Left renal pelvis (tissue), 4 donors: ENCODE data around the gene SLC23A3. TPM values are rescaled to one million over a fixed set of nuclear protein-coding genes. Genes with fewer than 3 reads are reported as not detected.
A peak's percentile ranks its signal among the peaks of the same experiment; 100 is the strongest.

Experiments
- DNase-seq, 4 donors: peaks; one replicate each; pipeline ENCODE4 v3.0.0-alpha.2; 2013; ENCODE audit warnings: low read depth in 4 of 4, low spot score in 3 of 4
- polyA plus RNA-seq, 4 donors: library from polyadenylated mRNA; unstranded; fragments of 120-200 nt; gene quantifications; one replicate each; pipeline ENCODE4 v1.2.1, GENCODE V29; 2013; ENCODE audit not compliant: insufficient read length in 4 of 4

Gene SLC23A3
- polyA plus RNA-seq, 4 donors, result 1.2 to 24.8 (median 16.7) TPM

DNA sequence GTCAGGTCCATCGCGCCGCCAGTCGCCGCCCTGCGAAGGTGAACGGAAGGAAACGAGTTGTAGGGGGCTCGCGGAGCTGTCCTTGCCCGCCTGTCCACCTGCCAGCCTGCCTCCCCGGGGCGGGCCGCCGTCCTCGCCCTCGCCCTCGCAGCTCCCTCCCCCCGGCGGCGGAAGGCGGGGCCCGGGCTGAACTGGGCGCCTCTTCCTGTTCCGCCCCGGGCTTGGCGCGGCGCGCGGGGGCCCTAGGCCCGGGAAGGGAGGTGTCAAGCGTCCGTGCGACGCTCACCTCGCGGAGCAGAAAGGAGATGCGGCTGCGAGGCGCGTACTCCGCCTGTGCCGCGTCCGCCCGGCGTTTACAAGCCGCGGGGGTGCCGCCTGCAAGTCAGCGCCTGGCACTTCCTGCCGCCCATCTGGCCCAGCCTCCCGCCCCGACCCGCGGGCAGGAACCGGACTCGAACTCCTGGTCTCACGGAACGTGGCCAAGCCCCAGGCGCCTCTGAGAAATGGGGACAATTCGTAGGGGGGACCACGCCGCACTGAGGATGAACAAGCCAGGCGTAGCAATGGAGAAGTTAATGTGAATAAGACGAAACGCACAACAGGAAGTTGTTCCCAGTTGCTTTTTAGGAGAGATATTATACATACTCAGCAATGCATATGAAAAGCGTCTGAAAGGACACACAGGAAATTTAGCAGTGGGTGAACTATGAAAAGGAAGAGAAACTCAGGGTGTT lies 7.2 kb upstream of the SLC23A3 start, which contains the start of gene CNPPD1:
CNPPD1 (minus strand) TSS at position 108 of the 734 bp plus-strand sequence; CDS start at position 11, 97 bp downstream.
- DNase-seq, result peak in 2 of 4 donors; percentile 58 to 69

DNA sequence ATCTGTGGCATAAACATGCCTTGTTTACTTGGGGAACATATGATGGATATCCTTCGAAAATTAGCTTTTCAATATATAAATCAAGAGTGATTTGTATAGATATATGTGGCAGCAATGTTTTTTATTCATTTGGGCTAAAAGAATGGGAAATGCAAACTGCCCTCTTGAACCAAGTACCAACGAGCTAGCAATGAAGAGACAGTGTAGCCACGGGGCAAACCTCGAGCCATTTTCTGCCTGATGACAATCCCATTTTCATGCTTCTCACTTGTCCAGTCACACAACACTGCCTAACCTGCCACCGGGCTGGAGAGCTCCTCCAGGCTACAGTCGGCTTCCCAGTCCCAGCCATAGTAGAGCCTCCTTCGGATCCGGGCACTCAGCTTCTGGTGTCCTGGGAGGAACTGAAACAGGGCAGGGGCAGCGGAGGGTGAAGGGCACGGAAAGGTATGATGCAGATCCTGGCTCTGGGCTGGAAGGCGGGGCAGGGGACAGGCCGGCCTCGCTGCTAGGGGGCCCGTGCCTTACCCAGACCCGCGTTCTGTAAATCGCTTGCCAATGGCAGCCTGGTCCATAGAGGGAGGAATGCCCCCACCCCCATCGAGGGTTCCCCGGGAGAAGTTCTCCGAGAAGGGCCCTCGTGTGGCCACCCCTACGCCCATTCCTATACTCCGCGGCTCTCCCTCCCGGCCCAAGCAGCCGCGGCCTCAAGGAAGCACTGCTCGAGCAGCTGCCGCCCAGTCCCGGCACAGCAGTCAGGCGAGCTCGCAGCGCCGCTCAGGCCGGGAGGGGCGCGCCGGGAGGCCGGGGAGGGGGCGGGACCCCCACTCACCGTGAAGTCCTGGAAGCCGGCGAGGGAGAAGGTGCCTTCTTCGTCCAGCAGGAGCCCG lies 6.3 kb upstream of the SLC23A3 start:
- peak in 1 of 4 donors; percentile 15 for DNase-seq

GRCh38 chr2:219175486-219175885 lies 5.7 kb upstream of the SLC23A3 start:
- no peak for DNase-seq

DNA sequence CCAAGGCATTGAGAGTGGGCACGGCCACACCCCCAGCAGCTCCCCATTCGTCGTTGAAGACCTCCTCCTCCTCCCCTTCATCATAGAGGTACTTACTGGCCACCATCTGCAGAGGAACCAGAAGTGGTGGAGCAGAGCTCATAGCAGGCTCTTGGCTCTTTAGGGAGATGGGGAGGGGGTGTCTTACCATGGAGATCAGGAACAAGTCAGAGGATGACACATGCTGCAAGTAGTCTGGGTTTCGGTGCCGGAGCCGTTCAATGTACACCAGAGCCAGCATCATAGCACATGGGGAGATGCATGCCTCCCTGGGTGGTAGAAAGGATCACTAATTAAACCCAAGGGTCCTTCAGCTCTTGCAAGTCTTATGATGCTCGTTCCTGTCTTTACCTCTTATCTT lies 5.0 kb upstream of the SLC23A3 start:
- no peak for DNase-seq

DNA sequence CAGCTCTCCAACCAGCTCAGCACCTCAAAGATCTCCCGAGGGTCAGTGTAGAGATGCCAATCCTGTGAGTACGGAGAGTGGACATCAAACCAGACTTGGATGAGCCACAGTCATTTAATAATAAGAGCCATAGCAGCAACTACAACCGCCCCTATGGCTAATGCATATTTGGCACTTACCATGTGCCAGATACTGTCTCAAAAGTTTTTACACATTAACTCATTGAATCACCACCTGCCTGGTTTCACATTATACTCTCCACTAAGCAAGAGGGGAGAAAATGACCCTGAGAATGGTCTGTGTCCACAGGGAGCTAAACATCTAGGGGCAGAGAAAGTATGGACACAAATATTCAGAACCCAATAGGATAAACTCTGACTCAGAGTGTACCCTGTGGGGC lies 4.3 kb upstream of the SLC23A3 start:
- no peak for DNase-seq

DNA sequence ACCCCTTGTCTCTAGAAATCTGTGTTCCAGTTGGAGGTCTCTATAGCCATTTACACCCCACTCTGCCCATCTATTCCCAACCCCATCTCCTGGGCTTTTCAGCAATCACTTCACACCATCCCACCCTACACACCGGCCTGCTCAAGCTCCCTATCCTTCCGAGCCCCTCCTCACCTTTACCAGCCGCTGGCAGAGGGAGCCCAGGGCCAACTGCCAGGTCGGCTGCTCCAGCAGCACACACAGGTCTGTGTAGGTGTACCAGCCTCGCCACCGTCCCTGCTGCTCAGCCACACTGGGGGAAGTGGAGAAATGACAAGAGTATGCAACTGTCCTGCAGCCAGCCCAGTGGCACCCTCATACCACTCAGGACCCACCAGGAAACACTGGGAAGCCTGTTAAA lies 3.3 kb upstream of the SLC23A3 start:
- no peak for DNase-seq

DNA sequence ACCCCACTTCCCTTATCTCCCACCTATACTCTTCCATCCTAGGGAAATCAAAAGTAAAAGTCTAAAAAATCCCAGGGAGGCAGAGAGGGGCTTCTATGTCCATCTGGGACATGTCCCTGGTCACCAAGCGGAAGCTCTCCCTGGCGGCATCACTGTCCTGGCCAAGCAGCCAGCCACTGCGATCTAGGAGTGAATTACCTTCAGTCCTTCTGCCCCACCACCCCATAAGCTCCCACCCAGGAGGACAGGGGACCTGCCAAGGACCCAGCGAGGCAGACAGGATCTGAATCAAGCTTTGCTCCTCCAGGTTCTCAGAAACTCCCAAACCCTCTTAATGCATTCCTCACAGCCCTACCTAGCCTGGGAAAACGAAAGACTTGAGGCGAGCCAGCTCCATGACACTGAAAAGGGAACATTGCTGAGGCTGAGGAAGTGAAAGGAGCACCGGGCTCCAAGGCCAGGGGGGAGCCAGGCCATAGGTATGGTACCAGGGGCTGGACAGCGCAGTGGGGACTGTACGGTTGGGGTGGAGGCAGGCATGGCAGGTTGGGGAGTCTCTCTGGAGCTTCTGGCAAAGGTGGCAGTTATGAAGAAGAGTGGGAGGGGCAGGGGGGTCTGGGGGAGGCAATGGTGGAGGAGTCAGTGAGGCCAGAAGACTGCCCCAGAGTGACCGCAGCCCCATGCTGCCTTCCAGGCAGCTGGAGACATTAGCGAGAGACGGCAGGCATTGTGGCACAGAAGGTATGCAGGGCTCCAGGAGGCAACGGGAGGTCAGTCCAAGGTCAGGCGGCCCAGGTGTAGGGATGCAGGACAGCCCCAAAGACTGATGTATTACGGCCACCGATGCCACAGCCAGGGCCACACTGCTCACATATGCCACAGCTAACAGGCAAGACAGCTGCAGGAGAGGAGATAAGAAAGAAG lies 2.7 kb upstream of the SLC23A3 start:
- DNase-seq, result no peak

- no peak for DNase-seq
These were observed 1.4 kb upstream of the SLC23A3 start for GRCh38 chr2:219171231-219171651.

- DNase-seq, result no peak
These were observed 897 bp downstream of the SLC23A3 start for GRCh38 chr2:219168932-219169331.

- no peak for DNase-seq
These were observed 1.3 kb downstream of the SLC23A3 start for GRCh38 chr2:219168526-219168925.

DNA sequence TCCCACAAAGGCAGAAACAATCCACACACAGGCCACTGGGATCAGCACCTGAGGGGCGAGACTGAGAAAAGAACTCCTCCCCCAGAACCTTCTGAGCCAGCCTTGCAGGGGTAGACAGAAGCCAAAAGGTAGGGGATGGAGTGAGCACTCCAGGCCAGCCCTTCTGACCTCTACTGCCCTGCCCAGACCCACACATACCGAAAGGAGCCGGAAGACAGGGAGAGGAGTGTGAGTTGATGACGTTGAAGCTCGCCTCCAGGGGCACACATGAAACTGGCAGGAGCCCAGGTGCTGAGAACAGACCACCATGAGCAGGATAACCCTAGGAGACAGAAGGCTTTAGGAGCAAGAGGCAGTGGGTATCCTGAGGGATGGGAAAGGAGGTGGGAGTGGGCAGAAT lies 1.8 kb downstream of the SLC23A3 start:
- no peak for DNase-seq

DNA sequence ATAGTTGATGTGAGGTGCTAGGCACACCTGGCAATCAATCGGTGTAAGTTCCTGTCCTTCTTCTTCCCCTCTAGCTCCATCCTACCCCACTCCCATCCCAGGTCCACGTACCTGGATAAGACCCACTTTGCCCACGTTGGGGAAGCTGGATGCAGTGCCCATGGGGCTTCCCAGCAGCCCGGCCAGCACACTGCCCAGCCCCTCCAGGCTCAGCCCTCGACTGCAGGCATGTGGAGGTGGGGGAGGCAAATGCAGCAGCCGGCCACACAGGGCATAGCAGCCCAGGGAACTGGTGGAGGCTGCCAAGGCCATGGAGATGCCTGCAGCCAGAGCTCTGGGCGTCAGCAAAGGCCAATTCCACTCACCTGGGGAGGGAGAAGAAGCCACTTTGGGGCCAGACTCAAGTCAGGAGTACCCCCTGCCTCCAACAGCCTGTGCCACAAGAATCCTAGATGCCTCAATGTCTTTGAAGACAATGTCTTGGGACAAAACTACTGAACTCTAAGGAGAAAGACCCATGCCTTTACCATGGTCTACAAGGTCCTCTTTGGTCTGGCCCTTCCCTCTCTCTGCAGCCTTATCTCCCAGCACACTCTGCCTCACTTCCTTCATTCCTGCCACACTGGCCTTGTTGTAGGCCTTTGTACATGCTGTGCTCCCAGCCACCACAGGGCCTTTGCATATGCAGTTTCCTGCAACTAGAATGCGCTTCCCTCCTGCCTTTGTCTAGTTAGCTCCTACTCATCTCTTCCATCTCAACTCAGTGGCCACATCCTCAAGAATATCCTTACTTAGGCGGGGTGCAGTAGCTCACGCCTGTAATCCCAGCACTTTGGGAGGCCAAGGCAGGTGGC lies 4.5 kb downstream of the SLC23A3 start:
- DNase-seq, result no peak

DNA sequence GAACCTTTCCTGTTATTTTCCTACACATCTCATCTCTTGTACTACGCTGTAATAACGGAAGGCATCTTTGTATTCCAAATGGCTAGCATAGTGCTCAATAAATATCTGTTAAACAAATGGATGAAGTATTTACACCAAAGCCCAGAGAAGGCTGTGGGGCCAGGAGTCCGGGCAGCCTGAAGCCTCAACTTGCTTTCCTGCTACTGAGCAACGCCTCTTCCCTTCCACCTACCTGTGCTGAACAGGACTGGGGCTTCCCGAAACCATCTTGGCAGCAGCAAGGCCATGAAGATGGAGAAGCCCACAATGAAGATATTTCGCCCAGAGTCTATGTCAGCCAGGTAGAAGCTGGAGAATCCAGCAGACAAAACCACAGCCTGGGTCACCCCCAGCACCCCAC lies 6.7 kb downstream of the SLC23A3 start:
- no peak for DNase-seq

DNA sequence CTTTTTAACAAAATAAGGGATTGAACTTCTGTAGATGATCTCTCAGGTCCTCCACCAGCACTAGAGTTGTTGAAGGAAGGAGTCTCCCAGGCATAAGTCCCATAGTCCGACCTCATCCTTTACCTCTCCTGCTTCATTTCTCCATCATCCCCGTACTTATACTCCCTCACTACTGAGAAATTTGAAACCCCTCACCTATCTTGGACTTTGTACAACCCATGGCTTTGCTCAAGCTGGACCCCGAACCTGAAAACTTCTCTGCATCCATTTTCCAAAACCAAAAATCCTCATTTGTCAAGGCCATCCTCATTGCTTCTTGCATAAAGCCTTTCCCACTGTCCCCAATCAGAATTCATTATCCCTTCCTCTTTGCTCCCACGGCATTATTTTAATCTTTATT lies 8.7 kb downstream of the SLC23A3 start:
- DNase-seq, result no peak

DNA sequence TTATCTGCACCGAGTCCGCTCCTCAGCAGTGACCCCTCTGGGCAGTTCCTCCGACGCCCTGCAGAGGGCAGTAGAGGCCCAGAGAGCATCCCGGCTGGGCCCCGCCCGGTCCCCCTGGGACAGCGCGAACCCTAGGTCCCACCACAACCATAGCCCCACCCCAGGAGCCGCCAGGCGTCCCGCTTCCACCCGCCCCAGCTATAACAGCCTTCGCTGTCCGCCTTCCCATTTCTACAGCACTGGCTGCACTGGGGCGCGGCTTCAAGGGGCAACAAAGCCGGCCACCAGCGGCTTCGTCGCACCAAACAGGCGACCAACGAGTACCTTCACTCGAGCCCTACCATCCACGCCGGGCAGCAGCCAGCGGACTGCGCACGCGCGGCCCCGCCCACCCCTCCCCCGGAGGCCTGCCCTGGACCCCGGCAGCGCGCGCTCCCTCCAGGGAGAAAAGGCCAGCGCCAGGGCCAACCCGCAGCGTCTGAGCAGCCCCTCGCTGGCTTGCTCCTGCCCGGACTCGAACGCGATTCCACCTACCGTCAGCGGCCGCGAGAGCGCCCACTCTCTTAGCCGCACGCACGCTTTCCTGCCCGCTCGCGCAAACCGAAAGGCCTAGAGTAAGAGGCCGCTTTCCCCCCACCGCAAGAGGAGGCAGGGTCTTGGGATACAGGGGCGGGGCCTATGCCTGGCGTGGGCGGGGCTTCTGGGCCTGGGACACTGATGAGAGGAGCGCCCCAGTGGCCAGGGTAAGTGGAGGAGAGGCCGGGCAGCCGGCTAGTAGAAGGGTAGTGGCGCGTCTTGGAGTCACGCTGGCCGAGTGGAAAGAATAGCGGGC lies 9.4 kb downstream of the SLC23A3 start, which contains the start of gene NHEJ1:
NHEJ1 (minus strand) TSS at position 630 of the 832 bp plus-strand sequence. CDS start 2,453 bp downstream, outside the sequence.
- DNase-seq, result peak in 3 of 4 donors; percentile 82 to 84 (median 84)

DNA sequence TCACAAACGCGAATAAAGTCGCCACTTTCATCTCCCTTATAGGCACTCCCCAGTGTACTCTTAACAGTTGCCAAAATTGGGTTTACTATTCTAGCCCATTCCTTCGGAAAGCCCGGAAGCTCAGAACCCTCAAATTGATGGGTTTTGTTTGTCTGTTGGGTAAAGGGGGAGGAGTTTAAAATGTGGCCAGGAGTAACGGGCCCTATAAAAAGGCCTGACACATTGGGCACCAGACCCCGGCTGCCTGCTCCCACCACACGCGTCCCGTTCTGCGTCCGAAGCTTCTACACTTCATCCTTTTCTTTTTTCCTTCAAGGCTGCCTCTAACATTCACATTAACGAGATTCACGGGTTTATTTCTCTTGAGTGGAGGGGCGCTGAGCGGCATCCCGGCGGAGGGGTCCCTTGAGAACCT lies 10.1 kb downstream of the SLC23A3 start:
- no peak for DNase-seq

GRCh38 chr2:219158586-219158985 lies 11.2 kb downstream of the SLC23A3 start:
- DNase-seq, result no peak

GRCh38 chr2:219158025-219158424 lies 11.8 kb downstream of the SLC23A3 start:
- DNase-seq, result no peak

DNA sequence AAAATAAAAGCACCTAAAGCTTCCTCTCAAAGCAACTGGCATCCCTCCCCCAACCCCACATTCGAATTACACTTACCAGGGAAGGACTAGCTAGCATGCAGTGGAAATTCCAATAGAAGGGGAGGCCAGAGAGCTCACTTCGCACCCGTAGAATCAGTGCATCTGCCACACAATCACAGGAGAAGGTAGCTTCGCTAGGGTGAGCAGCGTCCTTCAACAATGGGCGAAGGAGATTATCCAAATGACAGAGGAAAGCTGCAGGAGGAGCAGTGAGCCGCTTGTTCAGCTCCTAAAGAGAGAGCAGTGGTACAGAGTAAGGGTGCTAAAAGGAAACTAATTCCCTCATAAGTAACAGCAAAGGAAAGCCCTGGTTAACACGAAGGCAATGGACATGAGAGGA lies 12.4 kb downstream of the SLC23A3 start:
- DNase-seq, result no peak
